CD4-positive, alpha-beta T cell treated with Interleukin-4 for 1 hour (primary cell): Measurements from ENCODE around the gene MID2.
"Not testable (repeated sequence)": the region's sequence is repeated elsewhere in the genome, so short reads cannot be mapped to it uniquely, and the experiment has no call there.

ENCODE experiments used
- DNase-seq, 2 donors: peaks; one replicate each; pipeline ENCODE4 v3.0.0-alpha.2; 2020 to 2022

MID2 gene

GRCh38 chrX:107845625-107846024, 20.0 kb downstream of the MID2 start:
- no peak for DNase-seq

GRCh38 chrX:107848591-107848990, 22.9 kb downstream of the MID2 start:
- DNase-seq, result no peak

- DNase-seq, result no peak
Observed at GRCh38 chrX:107849747-107850421, 24.2 kb downstream of the MID2 start.

- DNase-seq, result no peak
Observed at GRCh38 chrX:107850422-107850765, 24.7 kb downstream of the MID2 start.

GRCh38 chrX:107851215-107851614, 25.5 kb downstream of the MID2 start:
- DNase-seq, result no peak

- DNase-seq, result not testable (repeated sequence)
Observed at GRCh38 chrX:107851665-107852064, 26.0 kb downstream of the MID2 start.

- DNase-seq, result no peak
Observed at GRCh38 chrX:107856289-107856688, 30.6 kb downstream of the MID2 start.

GRCh38 chrX:107857041-107857440, 31.4 kb downstream of the MID2 start:
- not testable (repeated sequence) for DNase-seq

- no peak for DNase-seq
Observed at GRCh38 chrX:107857837-107858236, 32.2 kb downstream of the MID2 start.

GRCh38 chrX:107861056-107861455, 35.4 kb downstream of the MID2 start:
- no peak for DNase-seq

- DNase-seq, result no peak
Observed at GRCh38 chrX:107871136-107871535, 45.5 kb downstream of the MID2 start.

- DNase-seq, result no peak
Observed at GRCh38 chrX:107878106-107878505, 52.4 kb downstream of the MID2 start.

GRCh38 chrX:107880054-107880610, 54.5 kb downstream of the MID2 start:
- no peak for DNase-seq

- DNase-seq, result peak; percentile 24 to 63
Observed at GRCh38 chrX:107894038-107894437, 68.4 kb downstream of the MID2 start.

- no peak for DNase-seq
Observed at GRCh38 chrX:107902721-107903120, 77.1 kb downstream of the MID2 start.

- no peak for DNase-seq
Observed at GRCh38 chrX:107905366-107905765, 79.7 kb downstream of the MID2 start.

- no peak for DNase-seq
Observed at GRCh38 chrX:107924136-107924746, 98.6 kb downstream of the MID2 start.

- no peak for DNase-seq
Observed at GRCh38 chrX:107934262-107934661, 108.6 kb downstream of the MID2 start.

- DNase-seq, result no peak
Observed at GRCh38 chrX:107935200-107935599, 109.5 kb downstream of the MID2 start.

- DNase-seq, result no peak
Observed at GRCh38 chrX:107935664-107936433, 110.2 kb downstream of the MID2 start.

- no peak for DNase-seq
Observed at GRCh38 chrX:107936434-107936730, 110.7 kb downstream of the MID2 start.

- DNase-seq, result no peak
Observed at GRCh38 chrX:107940095-107940494, 114.4 kb downstream of the MID2 start.

- not testable (repeated sequence) for DNase-seq
Observed at GRCh38 chrX:107955337-107955736, 129.7 kb downstream of the MID2 start.

GRCh38 chrX:107968623-107969022, 143.0 kb downstream of the MID2 start:
- no peak for DNase-seq
